HG03103 (cell line): ENCODE results near the gene TIMM17B.

Experiments used
- ATAC-seq: cut with Tn5 transposase; IDR thresholded peaks from one replicate; pipeline ENCODE4 v1.9.1; 2021; ENCODE audit warnings: low read depth; ENCODE audit not compliant: unreplicated experiment

TIMM17B gene

GRCh38 chrX:48919360-48919841 is 21.8 kb upstream of the TIMM17B start:
- no peak for ATAC-seq

DNA sequence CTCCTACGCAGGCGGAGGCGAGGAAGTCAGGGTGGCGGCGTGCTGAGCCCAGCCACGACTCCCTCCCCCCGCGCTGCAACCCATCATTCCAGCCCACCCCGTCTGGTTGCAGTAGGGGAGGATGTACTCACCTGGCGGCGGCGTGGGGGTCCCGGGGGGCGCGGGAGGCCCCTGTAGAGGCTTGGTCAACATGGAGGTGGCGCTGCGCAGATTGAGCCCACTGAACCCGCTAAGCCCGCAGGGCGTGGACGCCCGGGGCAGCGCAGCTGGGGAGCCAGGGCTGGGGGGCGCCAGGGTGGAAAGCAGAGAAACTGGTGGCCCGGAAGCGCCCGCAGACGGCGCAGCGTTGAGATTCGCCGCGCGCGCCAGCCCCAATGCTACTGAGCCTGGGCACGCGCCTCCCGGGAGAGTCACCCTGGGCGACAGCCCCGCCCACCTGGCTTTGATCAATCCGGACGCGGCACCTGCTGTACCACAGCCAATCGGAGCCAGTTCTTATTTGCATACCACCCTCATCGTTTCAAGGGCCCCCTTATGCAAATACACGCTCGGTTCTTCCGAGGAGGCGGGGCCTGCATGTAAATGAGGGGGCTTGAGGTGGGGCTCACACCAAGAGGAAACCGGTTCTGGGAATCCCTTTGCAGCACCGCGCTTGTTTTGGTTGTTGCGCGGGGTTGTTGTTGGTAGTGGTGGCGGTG is 21.2 kb upstream of the TIMM17B start, which contains the start of gene PIM2:
TSS of gene PIM2 (minus strand) at position 382 of the 698 bp plus-strand sequence. CDS start at position 192, 190 bp downstream.
- peak; percentile 68 for ATAC-seq

DNA sequence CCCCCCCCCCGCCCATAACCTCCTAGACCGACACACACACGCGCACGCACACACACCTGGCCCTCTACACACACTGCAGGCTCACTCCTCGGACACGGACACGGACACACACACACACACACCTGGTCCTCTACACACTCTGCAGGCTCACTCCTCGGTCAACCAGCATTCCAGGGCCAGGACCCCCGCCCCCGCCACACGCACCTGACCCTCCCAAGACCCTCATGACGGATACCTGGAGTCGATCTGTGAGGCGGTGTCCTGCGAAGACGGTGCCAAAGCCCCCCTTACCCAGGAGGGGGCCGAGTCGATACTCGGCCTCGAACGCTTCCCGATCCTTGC is 20.7 kb upstream of the TIMM17B start:
- ATAC-seq = no peak

- peak; percentile 44 for ATAC-seq
Observed at GRCh38 chrX:48917139-48918001, 19.8 kb upstream of the TIMM17B start.

- ATAC-seq = no peak
Observed at GRCh38 chrX:48914593-48915493, 17.3 kb upstream of the TIMM17B start.

DNA sequence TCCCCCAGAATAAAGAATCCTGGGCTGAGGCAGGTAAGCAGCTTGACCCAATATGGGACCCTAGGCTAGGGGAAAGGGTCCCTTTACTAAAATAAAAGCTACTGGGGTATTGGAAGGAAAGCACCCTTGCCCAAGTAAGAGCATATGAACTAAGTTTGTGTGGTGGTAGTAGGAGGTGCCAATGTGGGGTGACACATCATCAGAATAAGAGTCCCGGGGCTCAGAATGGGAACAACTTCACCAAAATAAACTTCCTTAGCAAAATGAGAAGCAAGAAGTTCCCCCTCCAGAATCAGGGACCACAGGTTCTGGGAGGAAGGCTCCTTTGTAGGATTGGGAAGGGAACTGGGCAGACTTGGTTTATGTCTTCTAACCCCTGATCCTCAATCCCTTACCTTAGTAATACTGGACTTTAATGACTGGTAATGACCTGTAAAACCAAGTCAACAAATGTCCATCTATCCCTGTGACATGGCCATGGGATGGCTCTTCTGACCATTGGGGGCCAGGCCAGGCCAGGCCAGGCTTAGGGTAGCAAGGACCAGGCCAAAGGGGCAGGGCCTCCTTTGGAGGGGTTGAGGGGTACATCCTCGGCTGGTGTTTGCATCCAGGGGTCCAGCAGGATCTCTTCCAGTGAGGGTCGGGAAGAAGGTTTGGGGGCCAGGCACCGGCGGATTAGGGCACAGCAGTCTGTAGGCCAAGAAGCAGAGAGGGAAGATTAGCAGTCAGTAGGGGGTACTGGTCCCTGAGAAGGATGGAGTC is 16.2 kb upstream of the TIMM17B start:
- ATAC-seq = no peak

GRCh38 chrX:48911412-48912182 is 14.0 kb upstream of the TIMM17B start, which contains the start of gene SLC35A2:
SLC35A2 (minus strand) TSS chrX:48911646; CDS start chrX:48911636, 10 bp downstream.
- peak; percentile 60 for ATAC-seq

DNA sequence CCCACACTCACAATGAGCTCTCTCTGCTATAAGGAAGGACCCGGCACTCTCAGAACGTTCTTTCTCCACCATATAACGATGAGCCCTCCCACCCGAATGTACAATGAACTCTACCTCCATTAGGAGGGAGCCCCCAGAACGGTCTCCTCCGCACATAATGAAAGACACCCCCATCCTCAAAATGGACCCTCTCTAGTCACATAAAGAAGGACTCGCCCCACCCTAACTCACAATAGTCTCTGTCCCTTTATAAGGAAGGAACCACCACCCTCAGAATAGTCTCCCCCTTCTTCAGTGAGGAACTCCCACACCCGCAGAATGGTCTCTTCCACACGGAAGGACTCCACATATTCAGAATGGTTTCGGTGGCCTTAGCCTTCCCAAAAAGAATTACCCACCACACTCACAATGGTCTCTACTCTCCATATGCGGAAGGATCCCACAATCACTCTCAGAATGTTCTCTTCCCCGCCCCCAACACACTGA is 13.4 kb upstream of the TIMM17B start:
- ATAC-seq = no peak

DNA sequence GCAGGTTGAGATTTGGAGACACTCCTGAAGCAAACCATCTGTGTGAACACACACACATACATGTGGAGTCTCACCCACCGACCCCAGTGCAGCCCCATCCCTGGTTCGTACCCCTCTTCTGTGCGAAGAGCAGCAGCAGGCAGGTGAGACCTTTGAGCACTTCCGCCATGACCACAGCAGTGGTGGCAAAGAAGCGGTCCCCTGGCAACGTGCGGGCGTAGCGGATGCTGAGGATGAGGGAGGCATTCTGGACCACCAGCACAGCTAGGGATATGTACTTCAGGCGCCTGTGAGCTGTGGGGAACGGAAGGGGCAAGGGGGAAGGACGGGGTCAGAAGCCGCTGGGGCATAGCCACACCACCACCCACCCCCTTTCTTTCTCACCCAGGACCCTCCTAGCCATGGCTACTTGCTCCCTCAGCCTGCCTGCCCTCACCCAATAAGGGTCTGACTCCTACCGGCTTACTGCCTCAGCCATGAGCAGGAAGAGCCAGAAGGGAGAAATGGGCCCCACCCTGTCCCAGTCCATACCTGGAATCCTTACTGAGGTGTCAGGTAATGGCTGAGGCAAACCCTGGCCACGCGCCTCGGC is 12.2 kb upstream of the TIMM17B start:
- no peak for ATAC-seq

GRCh38 chrX:48908600-48908999 is 11.0 kb upstream of the TIMM17B start:
- no peak for ATAC-seq

GRCh38 chrX:48905090-48905790 is 7.7 kb upstream of the TIMM17B start:
- ATAC-seq = no peak

- ATAC-seq = no peak
Observed at GRCh38 chrX:48904626-48905025, 7.1 kb upstream of the TIMM17B start.

GRCh38 chrX:48904180-48904579 is 6.6 kb upstream of the TIMM17B start:
- no peak for ATAC-seq

DNA sequence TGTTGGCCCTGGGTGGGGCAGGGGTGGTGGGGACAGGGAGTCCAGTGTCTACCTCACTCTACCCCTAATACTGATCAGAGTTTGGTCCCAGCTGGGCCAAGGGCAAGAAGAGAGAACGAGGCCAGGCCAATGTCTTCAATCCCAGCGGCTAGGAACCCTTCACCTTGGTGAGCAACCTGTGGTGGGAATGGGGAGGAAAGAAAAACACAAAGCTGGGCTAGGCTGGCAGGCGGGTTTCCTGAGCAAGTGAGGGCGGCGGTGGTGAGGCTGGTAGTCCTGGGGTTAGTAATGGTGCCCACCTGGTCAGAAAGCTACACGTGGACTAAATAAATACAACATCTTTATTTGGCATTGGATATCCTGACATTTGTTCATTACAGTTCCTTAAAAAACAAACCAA is 5.7 kb upstream of the TIMM17B start:
- ATAC-seq = no peak

GRCh38 chrX:48902776-48903175 is 5.2 kb upstream of the TIMM17B start:
- no peak for ATAC-seq

DNA sequence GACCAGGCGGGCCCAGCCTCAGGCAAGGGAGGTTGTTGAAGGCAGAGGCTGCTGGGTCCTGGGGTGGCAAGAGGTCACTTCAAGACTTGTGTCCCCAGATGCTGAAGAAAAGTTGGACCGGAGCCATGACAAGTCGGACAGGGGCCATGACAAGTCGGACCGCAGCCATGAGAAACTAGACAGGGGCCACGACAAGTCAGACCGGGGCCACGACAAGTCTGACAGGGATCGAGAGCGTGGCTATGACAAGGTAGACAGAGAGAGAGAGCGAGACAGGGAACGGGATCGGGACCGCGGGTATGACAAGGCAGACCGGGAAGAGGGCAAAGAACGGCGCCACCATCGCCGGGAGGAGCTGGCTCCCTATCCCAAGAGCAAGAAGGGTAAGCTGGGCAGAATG is 4.6 kb upstream of the TIMM17B start:
- ATAC-seq = no peak

- ATAC-seq = no peak
Observed at GRCh38 chrX:48901069-48901468, 3.5 kb upstream of the TIMM17B start.

DNA sequence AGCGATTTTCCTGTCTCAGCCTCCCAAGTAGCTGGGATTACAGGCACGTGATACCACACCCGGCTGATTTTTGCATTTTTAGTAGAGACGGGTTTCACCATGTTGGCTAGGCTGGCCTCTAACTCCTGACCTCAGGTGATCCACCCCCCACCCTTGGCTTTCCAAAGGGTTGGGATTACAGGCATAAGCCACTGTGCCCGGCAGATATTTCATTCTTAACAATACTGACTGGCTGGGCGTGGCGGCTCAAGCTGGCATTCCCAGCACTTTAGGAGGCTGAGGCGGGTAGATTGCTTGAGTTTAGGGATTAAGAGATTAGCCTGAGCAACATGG is 1.5 kb upstream of the TIMM17B start:
- ATAC-seq = no peak
